ENCODE measurements around the gene TMEM239. TPM values are rescaled to one million over a fixed set of nuclear protein-coding genes. Genes with fewer than 3 reads are reported as not detected.

TMEM239 gene
- total and polyA plus RNA-seq, 2 of the 8 experiments (the other 6 are each of a cell fraction or from before 2014, with no cell fraction given): not detected

GRCh38 chr20:2817891-2818595 lies 1.9 kb downstream of the TMEM239 start:
- Histone ChIP-seq H4K20me1 (replicated peaks in 1 of 2; ENCODE audit: control insufficient read depth in 1 of 2, insufficient read depth in 2 of 2, low read length in 2 of 2) (no peaks in the 10 kb centered on the region), H3K23me2 (ENCODE audit: low read depth, low read length) (peaks cover 3% of the 10 kb centered on the region; the same call in 1 of the 2 replicates), H3K23ac (ENCODE audit: insufficient read length) (no peak overlapping the region), H3K9me3 (ENCODE audit: insufficient read depth in 2 of 2, low read depth in 1 of 2, low read length in 1 of 2) (no peaks in the 10 kb centered on the region; a peak in 1 of 4 replicates), H3K27ac (ENCODE audit: low read depth, low read length) (no peak overlapping the region), H3K18ac (ENCODE audit: extremely low read depth, low read length) (no peak overlapping the region), H2BK120ac (replicated peaks; ENCODE audit: low read depth, low read length) (no peak overlapping the region), H4K5ac (ENCODE audit: insufficient read length, low read depth, low read length) (no peak overlapping the region), H2AFZ (ENCODE audit: low read length) (no peak overlapping the region), H3K56ac (replicated peaks; ENCODE audit: insufficient read length, low read depth, low read length) (no peak overlapping the region), H3K27me3 (replicated peaks in 1 of 4; ENCODE audit: control insufficient read depth in 3 of 4, extremely low read depth in 1 of 4, insufficient read depth in 3 of 4, low read length in 3 of 4) (peaks cover 20 to 39% (median 31%) of the 10 kb centered on the region in 4 experiments), H4K8ac (ENCODE audit: extremely low read depth, insufficient read depth, low read length) (no peak overlapping the region), H3K4me2 (ENCODE audit: insufficient read depth in 1 of 2, low read depth in 2 of 2, low read length in 2 of 2) (no peak overlapping the region), H3K14ac (ENCODE audit: insufficient read length) (no peak overlapping the region), H3K4me1 (replicated peaks in 1 of 4; ENCODE audit: control insufficient read depth in 3 of 4, insufficient read depth in 4 of 4, low read length in 3 of 4) (peaks cover 0 to 14% (median 9%) of the 10 kb centered on the region in 4 experiments; a peak in 6 of 7 replicates), H2AK5ac (ENCODE audit: low read depth, low read length) (no peak overlapping the region), H3K4me3 (ENCODE audit: extremely low read depth in 1 of 4, insufficient read depth in 2 of 4, low read depth in 3 of 4, low read length in 4 of 4) (no peak overlapping the region), H2BK12ac (ENCODE audit: low read depth, low read length) (0 out of 2 replicates have a peak overlapping the region, but pooled peaks have one; percentile 9), H4K91ac (replicated peaks; ENCODE audit: insufficient read length, low read length) (no peak overlapping the region), H3K9ac (replicated peaks in 1 of 4; ENCODE audit: extremely low read depth in 1 of 4, low read depth in 3 of 4, low read length in 3 of 4) (no peak overlapping the region), H3K4ac (replicated peaks; ENCODE audit: insufficient read length, low read depth, low read length) (no peak overlapping the region), H3K79me2 (ENCODE audit: control insufficient read depth in 1 of 2, insufficient read depth in 2 of 2, low read length in 2 of 2) (no peaks in the 10 kb centered on the region), H2BK15ac (ENCODE audit: low read length) (no peak overlapping the region), H3K36me3 (ENCODE audit: control insufficient read depth in 2 of 4, insufficient read depth in 4 of 4, low read length in 3 of 4) (0 out of 8 replicates have a peak, but pooled peaks cover 0 to 2% (median 0%) of the 10 kb centered on the region in 4 experiments), H2BK20ac (ENCODE audit: low read length) (no peak overlapping the region), H3K79me1 (ENCODE audit: low read depth, low read length) (no peaks in the 10 kb centered on the region), H2BK5ac (ENCODE audit: low read depth, low read length) (no peak overlapping the region)
- DNase-seq (ENCODE audit: low read depth in 1 of 2, low spot score in 2 of 2): peak in 1 of 2 experiments; percentile 13
- WGBS, 2 experiments (ENCODE audit: extremely low coverage in 1 of 2, insufficient coverage in 1 of 2, insufficient read length in 1 of 2, insufficient replicate concordance in 2 of 2, low coverage in 1 of 2, low lambda C conversion rate in 2 of 2, missing lambda C conversion rate in 1 of 2): 90% methylated on average over 7 of the region's 7 CpGs; no CpG with 5 or more reads in 1 of the 2 experiments
- ChIA-PET POLR2A (ENCODE audit: partially characterized antibody) (interaction anchor here (1.1 kb wide), 1 partner anchor 351 kb away, joined by 3 read pairs; no protein-coding TSS in a partner anchor), CTCF (ENCODE audit: partially characterized antibody) (interaction anchor here (0.9 to 2.4 kb wide), 5 partner anchors 9 to 118 kb away, joined by 3 to 9 read pairs (median 4); no protein-coding TSS in a partner anchor)
- no peak for FAIRE-seq
- TF ChIP-seq SIN3A (conservative IDR thresholded peaks at IDR 0.05 in 1 of 2, IDR thresholded peaks at IDR 0.05 in 1 of 2; ENCODE audit: low read depth in 1 of 2, low read length in 2 of 2): no peak
- TF ChIP-seq SIRT6 (IDR thresholded peaks at IDR 0.05; ENCODE audit: low read length): no peak
- TF ChIP-seq SP4 (IDR thresholded peaks at IDR 0.05; ENCODE audit: low read length): no peak
- TF ChIP-seq JUN (IDR thresholded peaks at IDR 0.05; ENCODE audit: low read depth, low read length): no peak
- no peak for TF ChIP-seq YY1 (IDR thresholded peaks at IDR 0.05; ENCODE audit: low read depth, low read length)

All from H1 (cell line).